Cardiac ventricle fibroblast (primary cell): ENCODE results near the gene PAF1. TPM values are rescaled to one million over a fixed set of nuclear protein-coding genes. Genes with fewer than 3 reads are reported as not detected.

Experiments used
- total RNA-seq: library from RNA; depleted of rRNA; stranded (reverse); fragments of >200 nt; gene quantifications from 2 replicates; pipeline ENCODE4 v1.2.3, GENCODE V29; 2015

PAF1 gene
- total RNA-seq = 30.0 and 43.1 TPM in 2 replicates

GRCh38 chr19:39390751-39391437 lies at the start of gene PAF1, which contains the start of gene MED29:
Gene PAF1, minus strand, starts transcription at chr19:39391106. Its CDS starts 242 bp downstream, at chr19:39390864.
Gene MED29, plus strand, starts transcription at chr19:39391378. Its CDS starts 45 bp downstream, at chr19:39391423.

DNA sequence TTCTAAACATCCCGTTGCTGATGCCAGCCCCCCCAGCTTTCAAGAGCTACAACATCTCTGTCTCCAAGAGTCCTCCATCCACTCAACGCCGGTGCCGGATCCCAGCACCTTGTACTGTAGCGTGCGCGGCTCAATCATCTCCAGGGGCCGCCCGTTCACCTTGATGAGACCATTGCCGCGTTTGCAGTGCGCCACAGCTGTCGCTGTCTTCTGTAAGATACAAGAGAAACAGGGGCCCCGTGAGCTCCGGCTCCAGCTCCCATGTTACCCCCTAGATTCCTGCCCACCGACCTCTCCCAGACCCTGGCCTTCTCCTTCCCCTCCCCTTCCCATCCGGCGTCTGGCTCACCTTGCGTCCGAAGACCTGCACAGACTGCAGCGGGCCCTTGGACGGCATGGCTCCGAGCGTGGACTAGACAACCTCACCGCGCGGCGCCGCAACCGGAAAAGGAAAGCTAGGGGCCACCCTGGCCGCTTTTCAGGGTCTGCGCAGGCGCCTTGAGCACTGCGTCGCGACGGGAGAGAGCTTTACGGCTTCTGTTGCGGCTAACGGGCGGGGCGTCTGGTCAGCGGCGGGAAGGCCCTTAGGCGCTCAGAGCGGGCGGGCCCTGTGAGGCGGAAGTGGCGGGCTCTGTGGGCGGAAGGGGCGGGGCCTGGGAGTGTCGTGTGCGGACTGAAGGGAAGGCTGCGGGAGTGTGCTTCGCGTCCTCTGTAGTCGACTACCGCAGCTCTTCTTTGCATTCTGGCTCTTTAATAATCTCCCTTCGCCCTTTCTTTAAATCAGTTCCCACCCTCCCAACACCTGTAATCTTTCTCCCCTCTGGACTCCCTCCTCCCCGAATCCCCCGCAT lies 44.8 kb upstream of the PAF1 start, which contains the start of gene RPS16:
RPS16 (minus strand) TSS at position 451 of the 851 bp plus-strand sequence; CDS start at position 397, 54 bp downstream.

GRCh38 chr19:39412100-39412866 lies 21.4 kb upstream of the PAF1 start, which contains the start of gene PLEKHG2:
Gene PLEKHG2, plus strand, starts transcription at chr19:39412669. Its CDS starts 1,418 bp downstream, at chr19:39414087.

GRCh38 chr19:39406656-39407409 lies 15.9 kb upstream of the PAF1 start, which contains the start of gene ZFP36:
Gene ZFP36, plus strand, starts transcription at chr19:39406847. Its CDS starts 58 bp downstream, at chr19:39406905.

DNA sequence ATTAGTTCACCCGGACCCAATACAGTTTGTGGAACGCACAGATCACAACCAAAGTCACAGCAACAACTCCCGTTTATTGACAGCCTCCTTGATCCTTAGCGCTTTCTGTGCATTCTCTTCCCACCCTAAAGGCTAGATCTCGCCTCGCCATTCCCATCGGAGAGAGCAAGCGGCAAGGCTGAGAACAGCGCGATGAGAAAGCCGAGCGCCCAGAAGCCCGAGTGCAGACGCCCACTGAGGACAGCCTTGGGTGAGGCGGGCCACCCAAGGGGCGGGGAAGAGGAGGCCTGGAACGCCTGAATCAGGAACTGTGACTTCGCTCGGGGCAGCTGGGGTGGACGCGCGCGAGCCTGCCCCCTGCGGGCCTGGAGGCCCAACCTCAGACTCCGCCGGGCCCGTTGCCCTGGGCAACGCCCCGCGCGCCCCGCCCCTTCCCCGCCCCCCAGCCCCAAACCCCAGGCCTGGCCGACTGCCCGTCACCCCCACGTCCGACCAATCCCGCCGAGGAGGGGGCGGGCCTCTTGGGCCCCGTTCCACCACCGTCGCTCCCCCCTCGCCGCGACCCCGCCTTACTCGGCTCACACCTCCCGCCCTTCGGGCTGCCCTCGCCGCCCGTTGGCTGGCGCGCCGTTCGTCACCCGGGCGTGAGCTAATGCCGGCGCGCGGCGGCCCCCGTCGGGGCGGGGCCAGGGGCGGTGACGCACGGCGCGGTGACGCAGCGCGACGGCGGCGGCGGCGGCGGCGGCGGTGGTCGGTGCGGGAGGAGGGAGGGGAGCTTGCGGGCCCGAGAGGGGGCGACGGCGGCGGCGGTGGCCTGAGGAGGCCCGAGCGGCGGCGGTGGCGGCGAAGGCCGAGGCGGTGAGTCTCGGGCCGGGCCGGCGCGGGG lies 48.9 kb downstream of the PAF1 start, which contains the start of gene SAMD4B:
SAMD4B (plus strand) TSS at position 703 of the 886 bp plus-strand sequence. CDS start 14,473 bp downstream, outside the sequence.

Other genes starting within 250 kb of the PAF1 start
- not detected in 2 replicates for gene NCCRP1, start 194.1 kb downstream of the PAF1 start, total RNA-seq
- gene SYCN, start 186.8 kb downstream of the PAF1 start, total RNA-seq = not detected in 2 replicates
- gene IFNL3, start 146.1 kb downstream of the PAF1 start, total RNA-seq = not detected in 2 replicates
- gene IFNL4, start 142.2 kb downstream of the PAF1 start, total RNA-seq = not detected in 2 replicates
- gene IFNL2, start 122.7 kb downstream of the PAF1 start, total RNA-seq = not detected in 2 replicates
- gene IFNL1, start 94.7 kb downstream of the PAF1 start, total RNA-seq = not detected in 2 replicates
- gene LRFN1, start 70.2 kb downstream of the PAF1 start, total RNA-seq = 0.62 and 0.78 TPM in 2 replicates
- 1.3 and 1.9 TPM in 2 replicates for gene GMFG, start 55.1 kb downstream of the PAF1 start, total RNA-seq
- 60.0 and 68.8 TPM in 2 replicates for gene SAMD4B, start 48.7 kb downstream of the PAF1 start, total RNA-seq
- gene MED29, start 272 bp upstream of the PAF1 start, total RNA-seq = 23.6 and 42.9 TPM in 2 replicates
- 61.9 and 72.9 TPM in 2 replicates for gene ZFP36, start 15.7 kb upstream of the PAF1 start, total RNA-seq
- 21.7 and 31.7 TPM in 2 replicates for gene PLEKHG2, start 21.6 kb upstream of the PAF1 start, total RNA-seq
- 979 and 1,035 TPM in 2 replicates for gene RPS16, start 44.8 kb upstream of the PAF1 start, total RNA-seq
- 75.4 and 89.8 TPM in 2 replicates for gene SUPT5H, start 54.5 kb upstream of the PAF1 start, total RNA-seq
- 49.4 and 51.1 TPM in 2 replicates for gene TIMM50, start 89.7 kb upstream of the PAF1 start, total RNA-seq
- 0.50 and 0.68 TPM in 2 replicates for gene DLL3, start 107.8 kb upstream of the PAF1 start, total RNA-seq
- gene SELENOV, start 124.0 kb upstream of the PAF1 start, total RNA-seq = not detected in 2 replicates
- gene EID2B, start 141.7 kb upstream of the PAF1 start, total RNA-seq = 1.5 and 1.6 TPM in 2 replicates
- 9.4 and 12.3 TPM in 2 replicates for gene EID2, start 149.1 kb upstream of the PAF1 start, total RNA-seq
- gene LGALS13, start 211.4 kb upstream of the PAF1 start, total RNA-seq = not detected in 2 replicates